Raji (cell line): ENCODE results near the gene AAR2.

Source experiments
- POLR2A ChIP-seq: IDR thresholded peaks from 2 replicates; pipeline ENCODE4 v1.6.1; 2011; ENCODE audit warnings: low read depth, low read length, control low read depth; ENCODE audit not compliant: insufficient read depth

Gene AAR2

GRCh38 chr20:36264426-36265246 is 28.4 kb downstream of the AAR2 start:
- no peak for TF ChIP-seq POLR2A

GRCh38 chr20:36266189-36266588 is 29.9 kb downstream of the AAR2 start:
- TF ChIP-seq POLR2A = no peak

- TF ChIP-seq POLR2A = no peak
Observed at GRCh38 chr20:36267605-36268381, 31.5 kb downstream of the AAR2 start.

- TF ChIP-seq POLR2A = no peak
Observed at GRCh38 chr20:36268440-36269342, 32.4 kb downstream of the AAR2 start.

GRCh38 chr20:36269507-36269906 is 33.2 kb downstream of the AAR2 start:
- TF ChIP-seq POLR2A = no peak

- no peak for TF ChIP-seq POLR2A
Observed at GRCh38 chr20:36270744-36271638, 34.7 kb downstream of the AAR2 start.

- no peak for TF ChIP-seq POLR2A
Observed at GRCh38 chr20:36271639-36272546, 35.6 kb downstream of the AAR2 start.

GRCh38 chr20:36272547-36273220 is 36.4 kb downstream of the AAR2 start:
- TF ChIP-seq POLR2A = no peak

GRCh38 chr20:36273414-36274180 is 37.3 kb downstream of the AAR2 start:
- TF ChIP-seq POLR2A = no peak

GRCh38 chr20:36274181-36274841 is 38.0 kb downstream of the AAR2 start:
- TF ChIP-seq POLR2A = no peak

- no peak for TF ChIP-seq POLR2A
Observed at GRCh38 chr20:36275011-36275410, 38.7 kb downstream of the AAR2 start.
